Kidney (tissue), 14 donors: ENCODE measurements around the gene IST1. TPM values are rescaled to one million over a fixed set of nuclear protein-coding genes. Genes with fewer than 3 reads are reported as not detected.

Experiments used
- DNase-seq, 5 donors: peaks; one replicate each; pipeline ENCODE4 v3.0.0-alpha.2; 2013 to 2020
- FAIRE-seq: peaks from 2 replicates; lab custom pipeline; 2012; peaks lifted over from hg19 to GRCh38; lab: Jason Lieb, UNC
- H3K27ac ChIP-seq, 2 donors: one replicate each; pipeline ENCODE4 v1.7.0; 2013; ENCODE audit warnings: low read depth in 2 of 2, low read length in 2 of 2, inconsistent platforms in 1 of 2
- H3K27me3 ChIP-seq: one replicate; pipeline ENCODE4 v1.7.1; 2013; ENCODE audit warnings: low read length, inconsistent platforms; ENCODE audit not compliant: control insufficient read depth, insufficient read depth
- H3K36me3 ChIP-seq, 3 donors: one replicate each; pipeline versions ENCODE4 v1.7.0 to v1.7.1; 2013; ENCODE audit warnings: low read length in 3 of 3, control low read depth in 1 of 3, inconsistent platforms in 1 of 3; ENCODE audit not compliant: insufficient read depth in 3 of 3, control insufficient read depth in 2 of 3
- H3K4me1 ChIP-seq, 3 donors: one replicate each; pipeline versions ENCODE4 v1.7.0 to v1.7.1; 2013; ENCODE audit warnings: low read length in 3 of 3, inconsistent platforms in 1 of 3, low read depth in 1 of 3; ENCODE audit not compliant: control insufficient read depth in 2 of 3, insufficient read depth in 2 of 3
- H3K4me3 ChIP-seq, 3 donors: one replicate each; pipeline versions ENCODE4 v1.7.0 to v1.8.1; 2013; ENCODE audit warnings: low read length in 3 of 3, control low read depth in 1 of 3, inconsistent platforms in 1 of 3
- H3K9ac ChIP-seq, 3 donors: one replicate each; pipeline versions ENCODE4 v1.7.0 to v1.7.1; 2013; ENCODE audit warnings: low read length in 3 of 3, control low read depth in 1 of 3, inconsistent platforms in 1 of 3
- H3K9me3 ChIP-seq, 3 donors: one replicate each; pipeline versions ENCODE4 v1.7.0 to v1.7.1; 2013; ENCODE audit warnings: low read length in 3 of 3, control low read depth in 1 of 3, inconsistent platforms in 1 of 3; ENCODE audit not compliant: control insufficient read depth in 2 of 3, insufficient read depth in 1 of 3
- intact Hi-C: fragments of 100-400 bp; cut with DNase I; formaldehyde crosslinking; loops from one replicate; pipeline ENCODE4 v1.11.1; 2022
- polyA plus RNA-seq: library from polyadenylated mRNA; stranded (reverse); fragments of 350-450 nt; fragmentation: Illumina TruSeq; extraction: RNeasy Lipid Tissue Mini Kit (QIAGEN cat#74804); gene quantifications from one replicate; pipeline ENCODE4 v1.2.3, GENCODE V29; 2014; ENCODE audit warnings: low read depth, low replicate concordance; ENCODE audit not compliant: insufficient read depth
- total RNA-seq: library from RNA; stranded (reverse); fragmentation: NEBNext Ultra II Directional; extraction: Animal tissue kit (Norgen Biotek cat#: 25700); gene quantifications from one replicate; pipeline ENCODE4 v1.2.1, GENCODE V29; 2021
- TF ChIP-seq, protein P1 (sequence below): IDR thresholded peaks from 3 replicates; pipeline ENCODE4 v1.5.1; 2012; ENCODE audit warnings: mild to moderate bottlenecking, moderate library complexity, borderline replicate concordance; ENCODE audit not compliant: insufficient read depth; ENCODE audit errors: extremely low read depth
- donor health status: control.
- donor health status: control.
- donor health status: control.
- donor health status: control.
- donor health status: control.
- donor health status: DM: yes; HTN: yes; CAD: no.
- donor health status: Normal renal cell carcinoma (clear cell type).

The IST1 gene
- total and polyA plus RNA-seq, 2 donors from 2014 or later: 138 to 220 TPM

DNA sequence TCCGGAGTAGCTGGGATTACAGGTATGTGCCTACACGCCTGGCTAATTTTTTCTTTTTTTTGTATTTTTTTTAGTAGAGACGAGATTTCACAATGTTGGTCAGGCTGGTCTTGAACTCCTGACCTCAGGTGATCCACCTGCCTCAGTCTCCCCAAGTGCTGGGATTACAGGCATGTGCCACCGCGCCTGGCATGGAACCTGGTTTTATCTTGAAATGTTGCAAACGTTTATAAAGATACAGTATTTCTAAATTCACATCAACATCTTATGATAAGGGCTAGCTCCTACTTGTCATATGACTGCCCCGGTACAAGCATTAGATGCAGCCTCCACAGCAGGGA, 1.5 kb upstream of the IST1 start:
- Histone ChIP-seq H3K4me1 (no peaks in the 10 kb centered on the region), H3K27ac (peak overlapping the region in 1 of 2 donors; percentile 98), H3K27me3 (no peaks in the 10 kb centered on the region), H3K4me3 (peak overlapping the region; percentile 60 to 84 (median 79)), H3K9me3 (no peaks in the 10 kb centered on the region), H3K36me3 (no peaks in the 10 kb centered on the region), H3K9ac (peak overlapping the region; percentile 81 to 99 (median 92))
- intact Hi-C loops: no loop called here
- peak in 1 of 5 donors; percentile 35 for DNase-seq
- TF ChIP-seq, protein P1, sequence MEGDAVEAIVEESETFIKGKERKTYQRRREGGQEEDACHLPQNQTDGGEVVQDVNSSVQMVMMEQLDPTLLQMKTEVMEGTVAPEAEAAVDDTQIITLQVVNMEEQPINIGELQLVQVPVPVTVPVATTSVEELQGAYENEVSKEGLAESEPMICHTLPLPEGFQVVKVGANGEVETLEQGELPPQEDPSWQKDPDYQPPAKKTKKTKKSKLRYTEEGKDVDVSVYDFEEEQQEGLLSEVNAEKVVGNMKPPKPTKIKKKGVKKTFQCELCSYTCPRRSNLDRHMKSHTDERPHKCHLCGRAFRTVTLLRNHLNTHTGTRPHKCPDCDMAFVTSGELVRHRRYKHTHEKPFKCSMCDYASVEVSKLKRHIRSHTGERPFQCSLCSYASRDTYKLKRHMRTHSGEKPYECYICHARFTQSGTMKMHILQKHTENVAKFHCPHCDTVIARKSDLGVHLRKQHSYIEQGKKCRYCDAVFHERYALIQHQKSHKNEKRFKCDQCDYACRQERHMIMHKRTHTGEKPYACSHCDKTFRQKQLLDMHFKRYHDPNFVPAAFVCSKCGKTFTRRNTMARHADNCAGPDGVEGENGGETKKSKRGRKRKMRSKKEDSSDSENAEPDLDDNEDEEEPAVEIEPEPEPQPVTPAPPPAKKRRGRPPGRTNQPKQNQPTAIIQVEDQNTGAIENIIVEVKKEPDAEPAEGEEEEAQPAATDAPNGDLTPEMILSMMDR: no peak
- no peak for FAIRE-seq

GRCh38 chr16:71894229-71894920, 956 bp upstream of the IST1 start:
- DNase-seq (peak; percentile 66 to 81 (median 77)), FAIRE-seq (no peak)
- no peaks in the 10 kb centered on the region for H3K27me3 ChIP-seq
- TF ChIP-seq, protein P1: no peak
- intact Hi-C loops: no loop called here
- no peaks in the 10 kb centered on the region for H3K4me1 ChIP-seq
- H3K4me3 ChIP-seq: peak overlapping the region; percentile 60 to 84 (median 79)
- peak overlapping the region; percentile 97 to 98 for H3K27ac ChIP-seq
- H3K9ac ChIP-seq: peak overlapping the region; percentile 81 to 99 (median 92)
- H3K36me3 ChIP-seq: no peaks in the 10 kb centered on the region
- no peaks in the 10 kb centered on the region for H3K9me3 ChIP-seq

GRCh38 chr16:71895679-71896365, 491 bp downstream of the IST1 start:
- Histone ChIP-seq H3K36me3 (no peaks in the 10 kb centered on the region), H3K4me3 (peak overlapping the region; percentile 79 to 97 (median 95)), H3K27me3 (no peaks in the 10 kb centered on the region), H3K27ac (peak overlapping the region; percentile 97 to 99), H3K9ac (peak overlapping the region; percentile 96 to 99 (median 98)), H3K9me3 (no peaks in the 10 kb centered on the region), H3K4me1 (no peaks in the 10 kb centered on the region)
- TF ChIP-seq, protein P1: no peak
- DNase-seq (peak in 3 of 5 donors; percentile 60 to 84 (median 74)), FAIRE-seq (no peak)
- intact Hi-C loops: no loop called here
